GM23248 (cell line): Measurements from ENCODE around the gene EEPD1. TPM values are rescaled to one million over a fixed set of nuclear protein-coding genes. Genes with fewer than 3 reads are reported as not detected.
A peak's percentile ranks its signal among the peaks of the same experiment; 100 is the strongest.

Experiments used
- DNase-seq: peaks from one replicate; pipeline ENCODE4 v3.0.0-alpha.2; 2015
- H2AFZ ChIP-seq: fragments of 200-600 bp; sonication (generic); 2 replicates; pipeline ENCODE4 v1.6.1; 2016; ENCODE audit warnings: antibody characterized with exemption
- H3F3A ChIP-seq: fragments of 200-600 bp; sonication (generic); 2 replicates; pipeline ENCODE4 v1.6.1; 2016; ENCODE audit warnings: mild to moderate bottlenecking, antibody characterized with exemption, mixed run types; ENCODE audit not compliant: insufficient read depth
- H3K27ac ChIP-seq: fragments of 200-600 bp; sonication (generic); 2 replicates; pipeline ENCODE4 v1.5.1; 2016; ENCODE audit warnings: mild to moderate bottlenecking
- H3K27me3 ChIP-seq: fragments of 200-600 bp; sonication (generic); replicated peaks from 2 replicates; pipeline ENCODE4 v1.6.1; 2016; ENCODE audit warnings: mild to moderate bottlenecking; ENCODE audit not compliant: insufficient read depth
- H3K36me3 ChIP-seq: fragments of 200-600 bp; sonication (generic); 2 replicates; pipeline ENCODE4 v1.6.1; 2016; ENCODE audit warnings: low read depth, mild to moderate bottlenecking
- H3K4me1 ChIP-seq: fragments of 200-600 bp; sonication (generic); 2 replicates; pipeline ENCODE4 v1.6.1; 2016; ENCODE audit warnings: mild to moderate bottlenecking; ENCODE audit not compliant: insufficient read depth
- H3K4me2 ChIP-seq: fragments of 200-600 bp; sonication (generic); one replicate; pipeline ENCODE4 v1.6.1; 2016; ENCODE audit warnings: mild to moderate bottlenecking; ENCODE audit not compliant: unreplicated experiment
- H3K4me3 ChIP-seq: fragments of 200-600 bp; sonication (generic); 2 replicates; pipeline ENCODE4 v1.5.1; 2016; ENCODE audit warnings: mild to moderate bottlenecking
- H3K79me2 ChIP-seq: fragments of 200-600 bp; sonication (generic); 2 replicates; pipeline ENCODE4 v1.6.1; 2016; ENCODE audit warnings: mild to moderate bottlenecking; ENCODE audit not compliant: insufficient read depth
- H3K9ac ChIP-seq: fragments of 200-600 bp; sonication (generic); 2 replicates; pipeline ENCODE4 v1.6.1; 2016; ENCODE audit warnings: mild to moderate bottlenecking
- H3K9me2 ChIP-seq: fragments of 200-600 bp; sonication (generic); 2 replicates; pipeline ENCODE4 v1.6.1; 2016; ENCODE audit warnings: mixed run types, mild to moderate bottlenecking, moderate library complexity; ENCODE audit not compliant: insufficient read depth
- H3K9me3 ChIP-seq: fragments of 200-600 bp; sonication (generic); one replicate; pipeline ENCODE4 v1.6.1; 2017; ENCODE audit warnings: low read depth
- H4K20me1 ChIP-seq: fragments of 200-600 bp; sonication (generic); 2 replicates; pipeline ENCODE4 v1.6.0; 2016; ENCODE audit not compliant: insufficient read depth
- EZH2 ChIP-seq: fragments of 200-600 bp; sonication (generic); IDR thresholded peaks from 2 replicates; pipeline ENCODE4 v1.6.1; 2018; ENCODE audit warnings: antibody characterized with exemption, mild to moderate bottlenecking; ENCODE audit not compliant: insufficient read depth, poor library complexity, severe bottlenecking
- EZH2phosphoT487 ChIP-seq: fragments of 200-600 bp; sonication (generic); IDR thresholded peaks from 2 replicates; pipeline ENCODE4 v1.6.1; 2018; ENCODE audit warnings: antibody characterized with exemption, moderate library complexity, mild to moderate bottlenecking, low read depth; ENCODE audit not compliant: insufficient read depth
- WGBS, 2 experiments: methylation state at CpG; one replicate each; pipeline ENCODE4 v1.1.6; 2015 to 2017; ENCODE audit warnings: low lambda C conversion rate in 2 of 2, low coverage in 1 of 2; ENCODE audit errors: missing lambda C conversion rate in 2 of 2; 5-methylcytosine and 5-hydroxymethylcytosine counted together
- in situ Hi-C: fragments of 300-500 bp; cut with MboI; formaldehyde crosslinking; loops from 2 replicates; pipeline ENCODE4 v1.15.0; 2020
- polyA plus RNA-seq: library from polyadenylated mRNA; unstranded; fragments of >200 nt; fragmentation: Nextera tagmentation; extraction: Ambion mirVana; gene quantifications from 2 replicates; pipeline ENCODE4 v1.2.1, GENCODE V29; 2016
- total RNA-seq: library from RNA; depleted of rRNA; stranded (reverse); fragments of >200 nt; shearing (Covaris generic); gene quantifications from 2 replicates; pipeline ENCODE4 v1.2.3, GENCODE V29; 2014

EEPD1 gene
- total and polyA plus RNA-seq, 2 experiments from 2014 or later, result 1.6 to 5.2 TPM

GRCh38 chr7:36210291-36210922, 57.4 kb downstream of the EEPD1 start:
- Histone ChIP-seq H3K27ac (no peak overlapping the region), H3K9me2 (no peaks in the 10 kb centered on the region), H2AFZ (no peak overlapping the region), H3K79me2 (no peaks in the 10 kb centered on the region), H4K20me1 (no peaks in the 10 kb centered on the region), H3K4me3 (no peak overlapping the region), H3K36me3 (no peaks in the 10 kb centered on the region), H3F3A (peaks cover 14% of the 10 kb centered on the region), H3K27me3 (no peaks in the 10 kb centered on the region), H3K9ac (no peak overlapping the region), H3K4me2 (no peak overlapping the region), H3K4me1 (peaks cover 19% of the 10 kb centered on the region), H3K9me3 (no peaks in the 10 kb centered on the region)
- no peak for DNase-seq
- 75 to 77% methylated on average over 5 of the region's 5 CpGs for WGBS, 2 experiments
- in situ Hi-C loops, result no loop called here
- TF ChIP-seq EZH2phosphoT487 (no peak), EZH2 (no peak)

GRCh38 chr7:36214608-36215456, 61.8 kb downstream of the EEPD1 start:
- Histone ChIP-seq H3K4me2 (no peak overlapping the region), H3K4me1 (peaks cover 11% of the 10 kb centered on the region), H3K9me2 (no peaks in the 10 kb centered on the region), H3K9me3 (no peaks in the 10 kb centered on the region), H4K20me1 (no peaks in the 10 kb centered on the region), H3K9ac (no peak overlapping the region), H3K27me3 (no peaks in the 10 kb centered on the region), H3K4me3 (no peak overlapping the region), H2AFZ (no peak overlapping the region), H3F3A (no peaks in the 10 kb centered on the region), H3K36me3 (no peaks in the 10 kb centered on the region), H3K79me2 (no peaks in the 10 kb centered on the region), H3K27ac (no peak overlapping the region)
- in situ Hi-C loops, result no loop called here
- WGBS, 2 experiments, result 62 to 64% methylated on average over 23 of the region's 23 CpGs
- TF ChIP-seq EZH2 (no peak), EZH2phosphoT487 (no peak)
- DNase-seq, result no peak

- in situ Hi-C loops, result no loop called here
- Histone ChIP-seq H3K36me3 (no peaks in the 10 kb centered on the region), H3K27ac (no peak overlapping the region), H3K27me3 (no peaks in the 10 kb centered on the region), H4K20me1 (no peaks in the 10 kb centered on the region), H3K4me2 (peak overlapping the region; percentile 38), H3K9me2 (no peaks in the 10 kb centered on the region), H3K9ac (no peak overlapping the region), H3K4me1 (peaks cover 11% of the 10 kb centered on the region), H2AFZ (no peak overlapping the region), H3K79me2 (no peaks in the 10 kb centered on the region), H3F3A (no peaks in the 10 kb centered on the region), H3K4me3 (no peak overlapping the region), H3K9me3 (no peaks in the 10 kb centered on the region)
- DNase-seq, result no peak
- no peak for TF ChIP-seq EZH2
- no peak for TF ChIP-seq EZH2phosphoT487
- WGBS, 2 experiments, result 96 to 100% methylated on average over 2 of the region's 2 CpGs
These were observed 62.4 kb downstream of the EEPD1 start for GRCh38 chr7:36215457-36215765.

GRCh38 chr7:36216063-36216684, 63.1 kb downstream of the EEPD1 start:
- Histone ChIP-seq H3K9ac (no peak overlapping the region), H3K79me2 (no peaks in the 10 kb centered on the region), H3K36me3 (no peaks in the 10 kb centered on the region), H3K4me1 (peaks cover 11% of the 10 kb centered on the region), H4K20me1 (no peaks in the 10 kb centered on the region), H3F3A (no peaks in the 10 kb centered on the region), H3K27ac (no peak overlapping the region), H3K27me3 (no peaks in the 10 kb centered on the region), H3K9me2 (no peaks in the 10 kb centered on the region), H3K4me2 (peak overlapping the region; percentile 38), H3K9me3 (no peaks in the 10 kb centered on the region), H2AFZ (no peak overlapping the region), H3K4me3 (no peak overlapping the region)
- WGBS, 2 experiments, result 30 to 35% methylated on average over 4 of the region's 4 CpGs
- DNase-seq, result peak; percentile 87
- in situ Hi-C loops, result no loop called here
- TF ChIP-seq EZH2phosphoT487, result no peak
- TF ChIP-seq EZH2, result no peak
